Fibroblast of lung (primary cell): Measurements from ENCODE around the gene HPSE2.

Experiments
- CTCF ChIP-seq, 2 donors: IDR thresholded peaks in 1 of 2; conservative IDR thresholded peaks in 1 of 2; 1 replicate in 1 of 2; 2 replicates in 1 of 2; pipeline ENCODE4 v1.5.1; 2011 to 2012; ENCODE audit warnings: low read length in 2 of 2, control low read depth in 1 of 2, inconsistent platforms in 1 of 2, low read depth in 1 of 2, mild to moderate bottlenecking in 1 of 2
- EZH2 ChIP-seq: IDR thresholded peaks from 2 replicates; pipeline ENCODE4 v1.5.1; 2012; ENCODE audit warnings: low read length, control low read depth, mild to moderate bottlenecking; ENCODE audit errors: missing control alignments

GRCh38 chr10:98919899-98920298, 315.8 kb downstream of the HPSE2 start:
- TF ChIP-seq CTCF (conservative IDR thresholded peaks at IDR 0.05 in 1 of 2, IDR thresholded peaks at IDR 0.05 in 1 of 2; ENCODE audit: low read depth in 1 of 2, low read length in 2 of 2) (no peak), EZH2 (no peak)
